HG03378 (cell line): ENCODE results near the gene RHD.
"Not testable (repeated sequence)": the region's sequence is repeated elsewhere in the genome, so short reads cannot be mapped to it uniquely, and the experiment has no call there.

Experiments used
- ATAC-seq: cut with Tn5 transposase; IDR thresholded peaks from one replicate; pipeline ENCODE4 v1.9.1; 2021; ENCODE audit warnings: mild to moderate bottlenecking, moderate library complexity; ENCODE audit not compliant: unreplicated experiment

Gene RHD

DNA sequence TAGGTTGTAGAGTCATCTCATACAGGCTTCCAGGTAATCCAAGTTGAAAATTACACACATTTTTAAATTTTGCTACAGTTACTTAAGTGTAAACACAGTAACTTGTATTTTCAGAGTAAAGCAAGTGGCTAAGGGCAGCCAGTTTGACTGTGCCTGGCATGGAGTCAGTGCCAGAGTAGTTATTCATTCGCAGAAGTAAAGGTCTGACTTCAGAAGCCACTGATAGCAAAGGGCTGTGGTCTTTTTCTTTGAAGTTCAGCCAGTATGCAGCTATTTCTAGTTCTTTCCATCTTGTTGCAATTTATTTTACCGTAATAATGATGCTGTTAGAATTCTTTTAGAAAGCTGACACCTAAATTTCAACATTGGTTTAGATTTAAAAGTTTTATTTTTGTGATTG, 75.2 kb downstream of the RHD start:
- no peak for ATAC-seq

DNA sequence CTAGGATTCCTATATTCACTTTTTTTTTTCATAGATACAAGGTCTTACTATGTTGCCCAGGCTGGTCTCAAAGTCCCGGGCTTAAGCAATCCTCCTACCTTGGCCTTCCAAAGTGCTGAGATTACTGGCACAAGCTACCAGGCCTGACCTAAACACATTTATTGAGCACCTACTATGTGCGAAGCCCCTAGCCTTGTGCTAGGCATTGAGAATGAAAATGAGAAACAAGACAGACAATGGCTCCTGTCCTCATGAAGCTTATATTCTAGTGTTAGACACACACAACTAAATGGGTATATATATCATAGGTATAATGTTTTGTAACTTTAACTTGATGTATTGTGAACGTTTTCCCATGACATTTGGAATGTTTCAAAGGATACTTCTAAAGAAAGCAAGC, 77.3 kb downstream of the RHD start:
- ATAC-seq, result no peak

GRCh38 chr1:25355841-25356395, 83.6 kb downstream of the RHD start:
- no peak for ATAC-seq

DNA sequence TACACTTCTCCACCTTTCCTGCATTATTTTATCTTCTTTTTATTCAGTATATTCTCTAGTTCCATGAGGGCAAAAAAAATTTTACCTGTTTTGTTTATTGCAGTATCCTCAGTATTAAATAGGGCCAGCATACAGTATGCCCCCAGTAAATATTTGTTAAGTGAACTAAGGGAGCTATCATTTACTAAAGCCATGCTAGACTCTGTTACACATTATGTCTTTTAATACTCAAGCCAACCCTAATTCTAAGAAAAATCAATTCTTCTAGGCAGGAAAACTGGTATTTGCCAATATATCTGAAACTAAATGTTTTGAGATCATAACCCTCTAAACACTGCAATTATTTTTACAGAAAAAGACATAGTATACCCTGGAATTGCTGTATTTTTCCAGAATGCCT, 84.1 kb downstream of the RHD start:
- no peak for ATAC-seq

DNA sequence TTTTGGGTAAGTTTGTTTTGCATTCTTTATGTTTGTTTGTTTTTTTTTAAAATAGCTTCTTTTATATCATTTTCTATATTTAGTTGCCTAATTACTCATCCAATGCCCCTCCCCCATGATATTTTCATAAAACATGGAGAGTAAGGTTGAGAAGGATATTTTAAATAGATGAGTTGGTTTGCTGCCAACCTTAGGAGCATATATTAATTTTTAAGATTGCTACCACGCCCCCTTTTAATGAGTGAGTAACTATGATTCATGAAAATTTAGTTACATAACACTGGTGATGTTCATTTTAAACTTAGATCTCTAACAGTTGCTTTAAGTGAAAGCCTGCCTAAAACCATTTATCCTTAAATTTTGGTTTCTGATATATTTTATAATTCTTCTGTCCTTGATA, 84.5 kb downstream of the RHD start:
- no peak for ATAC-seq

DNA sequence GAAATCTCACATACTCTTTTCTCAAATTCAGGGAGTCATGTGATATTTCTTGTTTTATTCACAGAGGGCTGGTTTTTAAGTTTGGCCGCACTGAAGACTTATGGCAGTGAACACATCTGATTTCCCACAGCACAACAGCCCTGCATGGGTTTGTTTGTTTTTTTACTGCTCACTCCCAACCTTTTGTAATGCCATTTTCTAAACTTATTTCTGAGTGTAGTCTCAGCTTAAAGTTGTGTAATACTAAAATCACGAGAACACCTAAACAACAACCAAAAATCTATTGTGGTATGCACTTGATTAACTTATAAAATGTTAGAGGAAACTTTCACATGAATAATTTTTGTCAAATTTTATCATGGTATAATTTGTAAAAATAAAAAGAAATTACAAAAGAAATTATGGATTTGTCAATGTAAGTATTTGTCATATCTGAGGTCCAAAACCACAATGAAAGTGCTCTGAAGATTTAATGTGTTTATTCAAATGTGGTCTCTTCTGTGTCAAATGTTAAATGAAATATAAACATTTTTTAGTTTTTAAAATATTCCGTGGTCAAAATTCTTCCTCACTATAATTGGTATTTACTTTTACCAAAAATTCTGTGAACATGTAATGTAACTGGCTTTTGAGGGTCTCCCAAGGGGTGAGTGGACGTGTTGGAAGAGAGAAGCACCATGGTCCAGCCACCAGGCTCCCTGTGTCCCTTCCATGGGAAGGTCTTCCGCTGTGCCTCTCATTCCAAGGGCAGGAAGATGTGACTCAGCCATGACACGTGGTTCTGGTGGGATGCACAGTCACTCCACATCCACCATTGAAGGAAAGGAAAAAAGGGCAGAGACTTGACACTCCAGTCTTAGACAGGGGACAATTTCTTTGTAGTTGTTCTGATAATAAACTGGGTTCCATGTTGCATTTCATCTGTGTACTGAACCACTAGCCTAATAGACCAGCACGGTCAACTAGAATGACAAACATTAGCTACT, 88.6 kb downstream of the RHD start:
- no peak for ATAC-seq

- no peak for ATAC-seq
These were observed 89.6 kb downstream of the RHD start for GRCh38 chr1:25361901-25362300.

- ATAC-seq, result not testable (repeated sequence)
These were observed 90.6 kb downstream of the RHD start for GRCh38 chr1:25362634-25363559.

DNA sequence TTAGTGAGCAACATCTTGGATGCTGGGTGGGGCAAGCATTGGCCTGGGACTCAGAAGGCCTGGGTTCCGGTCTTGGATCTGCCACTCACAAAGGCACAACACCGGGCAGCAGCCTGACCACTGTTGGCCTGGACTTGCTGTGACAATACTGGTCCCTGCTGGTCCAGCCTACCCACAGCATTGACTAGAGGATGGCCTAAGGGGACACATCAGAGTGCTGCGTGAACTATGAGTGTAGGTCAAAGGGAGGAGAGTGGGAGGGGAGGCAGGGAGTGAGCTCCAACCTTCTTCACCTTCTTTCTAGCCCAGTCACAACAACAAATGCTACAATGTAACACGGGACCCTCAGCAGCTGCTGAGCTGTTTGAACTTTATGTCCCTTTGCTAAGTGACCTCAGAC, 96.9 kb downstream of the RHD start:
- no peak for ATAC-seq

DNA sequence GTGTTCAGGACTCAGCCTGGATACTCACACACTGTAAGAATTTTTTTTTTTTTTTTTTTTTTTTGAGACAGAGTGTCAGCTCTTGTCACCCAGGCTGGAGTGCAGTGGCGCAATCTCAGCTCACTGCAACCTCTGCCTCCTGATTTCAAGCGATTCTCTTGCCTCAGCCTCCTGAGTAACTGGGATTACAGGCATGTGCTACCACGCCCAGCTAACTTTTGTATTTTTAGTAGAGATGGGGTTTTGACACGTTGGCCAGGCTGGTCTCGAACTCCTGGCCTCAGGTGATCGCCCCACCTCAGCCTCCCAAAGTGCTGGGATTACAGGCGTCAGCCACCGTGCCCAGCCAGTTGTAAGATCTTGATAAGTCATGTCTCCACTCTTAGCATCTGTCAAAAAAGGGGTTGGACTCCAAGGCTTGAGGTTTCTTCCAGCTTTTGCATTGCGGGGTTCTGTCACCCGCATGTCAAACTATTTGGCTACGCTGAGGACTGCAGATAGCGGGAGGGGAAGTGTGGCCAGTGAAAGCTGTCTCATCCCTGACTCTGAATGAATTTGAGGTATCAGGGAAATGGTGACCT, 97.5 kb downstream of the RHD start:
- not testable (repeated sequence) for ATAC-seq

DNA sequence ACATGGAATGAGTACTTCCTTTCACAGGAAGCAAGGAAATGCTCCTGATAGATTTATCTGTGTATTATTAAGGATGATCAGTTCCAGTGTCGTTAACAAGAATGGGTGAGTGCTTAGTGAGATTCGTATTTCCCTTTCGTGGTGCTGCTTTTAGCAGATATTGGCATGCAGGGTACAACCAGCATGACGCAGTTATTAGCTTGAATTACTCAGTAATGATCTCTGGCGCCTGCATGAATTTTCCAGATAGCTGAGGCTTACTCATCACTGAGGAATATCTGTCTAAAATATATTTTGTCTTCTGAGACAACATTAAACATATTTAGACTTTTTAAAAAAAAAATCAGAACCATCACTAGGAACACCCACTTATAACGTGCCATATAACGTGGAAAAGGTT, 99.4 kb downstream of the RHD start:
- not testable (repeated sequence) for ATAC-seq

DNA sequence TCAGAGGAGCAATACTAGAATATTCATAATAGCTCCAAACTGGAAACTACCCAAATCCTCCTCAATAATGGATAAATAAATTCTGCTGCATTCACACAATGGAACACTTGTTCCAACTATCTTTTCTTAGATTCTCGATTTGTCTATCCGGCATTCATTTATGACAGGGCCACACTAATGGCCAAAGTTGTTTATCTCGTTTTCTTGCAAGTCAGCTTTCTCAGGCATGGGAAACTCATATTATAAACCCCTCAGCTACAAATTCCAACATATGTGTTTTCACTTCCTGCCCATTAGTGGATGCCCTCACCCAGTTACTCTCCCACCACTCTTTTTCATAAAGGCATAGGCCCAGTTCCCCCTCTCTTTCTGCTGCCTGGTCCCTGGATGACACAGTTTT, 106.1 kb downstream of the RHD start:
- not testable (repeated sequence) for ATAC-seq
